ENCODE results near the gene EVI5.

The EVI5 gene

DNA sequence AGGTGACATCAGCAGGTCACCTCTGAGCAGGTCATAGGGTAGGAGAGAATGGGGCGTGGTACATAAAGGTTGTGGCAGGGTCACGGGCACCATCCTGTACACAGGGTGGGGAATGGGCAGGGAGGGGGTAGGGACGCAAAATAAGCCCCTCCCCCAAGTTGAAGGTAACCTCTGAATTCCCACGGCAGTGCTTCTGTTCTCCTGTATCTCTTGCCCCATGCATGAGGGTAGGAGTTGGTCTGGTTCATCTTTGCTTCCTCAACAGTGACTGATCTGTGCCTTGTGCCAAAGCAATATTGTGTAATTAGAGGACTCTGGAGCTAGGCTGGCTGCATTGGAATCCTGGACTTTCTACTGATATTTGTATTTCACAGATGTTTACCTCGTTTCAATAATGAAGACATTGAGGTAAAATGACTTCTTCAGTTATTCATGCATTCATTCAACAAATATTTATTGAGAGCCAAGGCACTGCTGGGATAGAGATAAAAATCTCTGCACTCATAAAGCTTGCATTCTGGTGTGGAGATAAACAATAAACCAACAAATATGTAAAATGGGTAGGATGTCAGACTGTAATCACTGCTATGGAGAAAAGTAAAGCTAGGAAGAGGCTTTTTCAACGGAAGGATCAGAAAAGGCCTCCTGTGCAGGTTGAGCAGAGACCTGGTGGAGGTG lies 279.8 kb downstream of the EVI5 start:
- ATAC-seq (ENCODE audit: low read depth) (no peak), DNase-seq (ENCODE audit: low spot score in 2 of 2) (no peak)
- Mint-ChIP-seq H3K27ac (no peak overlapping the region), H3K9me3 (no peaks in the 10 kb centered on the region), H3K4me1 (peaks cover 11% of the 10 kb centered on the region), H3K36me3 (no peaks in the 10 kb centered on the region), H3K27me3 (no peaks in the 10 kb centered on the region), H3K4me3 (no peak overlapping the region)

GRCh38 chr1:92504291-92505014 lies 280.5 kb downstream of the EVI5 start:
- DNase-seq (ENCODE audit: low spot score in 2 of 2), result no peak
- H3K4me1 Mint-ChIP-seq, result peaks cover 11% of the 10 kb centered on the region

GRCh38 chr1:92503926-92504285 lies 281.0 kb downstream of the EVI5 start:
- Mint-ChIP-seq H3K4me1 (peaks cover 11% of the 10 kb centered on the region), H3K27me3 (no peaks in the 10 kb centered on the region), H3K36me3 (no peaks in the 10 kb centered on the region), H3K27ac (no peak overlapping the region), H3K9me3 (no peaks in the 10 kb centered on the region), H3K4me3 (no peak overlapping the region)
- DNase-seq (ENCODE audit: low spot score in 2 of 2) (no peak), ATAC-seq (ENCODE audit: low read depth) (no peak)

More at GRCh38 chr1:92504291-92505014, 280.5 kb downstream of the EVI5 start:
- Mint-ChIP-seq H3K36me3 (no peaks in the 10 kb centered on the region), H3K27me3 (no peaks in the 10 kb centered on the region), H3K9me3 (no peaks in the 10 kb centered on the region), H3K4me3 (no peak overlapping the region), H3K27ac (no peak overlapping the region)
- ATAC-seq (ENCODE audit: low read depth), result no peak

DNA sequence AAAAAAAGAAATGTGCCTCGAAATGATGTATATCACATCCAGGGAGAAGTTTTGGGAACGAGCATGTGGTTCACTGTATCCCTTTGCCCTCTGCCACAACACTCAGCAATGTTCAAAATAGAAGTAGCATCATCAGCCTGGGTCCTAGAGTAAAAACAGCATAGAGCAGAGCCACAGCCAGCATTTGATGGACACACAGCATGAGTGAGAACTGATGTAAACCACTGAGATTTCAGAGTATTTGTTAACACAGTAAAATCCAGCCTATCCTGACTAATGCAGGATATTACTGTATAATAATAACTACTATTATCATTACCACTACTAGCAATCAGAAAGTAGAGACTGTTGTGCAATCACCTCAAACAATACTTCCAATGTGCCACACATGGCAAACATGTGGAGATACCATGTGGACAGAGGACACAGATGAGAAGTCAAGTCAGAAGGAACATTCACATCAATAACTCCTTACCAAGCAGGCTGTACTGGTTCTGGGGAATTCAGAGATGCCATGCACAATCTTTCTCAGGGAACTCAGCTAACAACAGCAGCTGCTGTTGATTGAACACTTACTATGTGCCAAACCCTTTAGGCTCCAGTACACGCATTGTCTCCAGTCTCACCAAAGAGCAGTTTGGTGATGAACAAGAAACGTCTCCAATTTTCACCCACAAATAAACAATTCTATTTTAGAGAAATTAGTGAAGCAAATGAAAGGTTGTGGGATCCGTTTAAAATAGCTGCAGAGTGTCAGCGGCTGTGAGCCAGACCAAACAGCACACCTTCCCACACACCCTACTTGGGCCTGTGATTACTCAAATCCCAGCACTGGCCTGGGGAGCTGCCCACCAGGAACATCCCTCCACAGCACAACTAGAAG lies 281.6 kb downstream of the EVI5 start:
- DNase-seq (ENCODE audit: low spot score in 2 of 2) (no peak), ATAC-seq (ENCODE audit: low read depth) (no peak)
- no peaks in the 10 kb centered on the region for H3K27me3 Mint-ChIP-seq
- H3K4me1 Mint-ChIP-seq, result peaks cover 11% of the 10 kb centered on the region
- no peaks in the 10 kb centered on the region for H3K9me3 Mint-ChIP-seq
- H3K4me3 Mint-ChIP-seq, result no peak overlapping the region
- H3K27ac Mint-ChIP-seq, result no peak overlapping the region
- H3K36me3 Mint-ChIP-seq, result no peaks in the 10 kb centered on the region

DNA sequence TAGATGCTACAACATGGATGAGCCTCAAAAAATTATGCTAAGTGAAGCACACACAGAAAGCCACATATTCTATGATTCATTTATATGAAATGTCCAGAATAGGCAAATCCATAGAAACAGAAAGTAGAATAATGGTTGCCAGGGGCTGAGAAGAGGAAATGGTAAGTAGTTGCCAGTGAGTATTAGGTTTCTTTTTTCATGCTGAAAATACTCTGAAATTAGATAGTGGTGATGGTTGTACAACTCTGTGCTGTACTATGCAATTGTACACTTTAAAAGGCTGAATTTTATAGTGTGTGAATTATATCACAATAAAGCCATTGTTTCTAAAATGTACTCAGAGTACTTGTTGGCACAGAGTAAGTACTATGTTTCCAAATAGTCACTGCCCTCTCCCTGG lies 282.7 kb downstream of the EVI5 start:
- no peaks in the 10 kb centered on the region for H3K36me3 Mint-ChIP-seq
- DNase-seq (ENCODE audit: low spot score in 2 of 2), result no peak
- peaks cover 11% of the 10 kb centered on the region for H3K4me1 Mint-ChIP-seq
- no peaks in the 10 kb centered on the region for H3K27me3 Mint-ChIP-seq
- no peak overlapping the region for H3K4me3 Mint-ChIP-seq
- no peaks in the 10 kb centered on the region for H3K9me3 Mint-ChIP-seq
- peak; percentile 59 for ATAC-seq (ENCODE audit: low read depth)
- no peak overlapping the region for H3K27ac Mint-ChIP-seq

DNA sequence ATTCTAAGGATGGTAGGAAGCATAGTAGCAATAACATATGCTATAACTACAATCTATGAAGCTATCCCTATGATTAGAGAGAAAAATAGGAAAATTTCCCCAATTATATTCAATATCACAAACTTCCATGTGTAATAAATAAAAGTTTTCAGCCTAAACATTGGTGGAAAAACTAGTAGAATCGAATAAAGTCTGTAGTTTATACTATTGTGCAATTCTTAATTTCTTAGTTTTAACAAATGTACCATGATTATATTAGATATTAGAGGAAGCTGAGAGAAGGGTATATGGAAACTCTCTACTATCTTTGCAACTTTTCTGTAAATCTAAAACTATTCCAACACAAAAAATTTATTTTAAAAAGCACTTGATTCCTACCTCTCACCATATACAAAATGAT lies 284.4 kb downstream of the EVI5 start:
- no peak for DNase-seq (ENCODE audit: low spot score in 2 of 2)
- no peak overlapping the region for H3K4me3 Mint-ChIP-seq
- H3K27me3 Mint-ChIP-seq, result no peaks in the 10 kb centered on the region
- H3K4me1 Mint-ChIP-seq, result peaks cover 11% of the 10 kb centered on the region
- H3K36me3 Mint-ChIP-seq, result no peaks in the 10 kb centered on the region
- no peak overlapping the region for H3K27ac Mint-ChIP-seq
- ATAC-seq (ENCODE audit: low read depth), result no peak
- no peaks in the 10 kb centered on the region for H3K9me3 Mint-ChIP-seq

GRCh38 chr1:92495392-92496063 lies 289.4 kb downstream of the EVI5 start:
- Mint-ChIP-seq H3K4me3 (no peak overlapping the region), H3K4me1 (no peaks in the 10 kb centered on the region), H3K36me3 (no peaks in the 10 kb centered on the region), H3K27ac (no peak overlapping the region), H3K9me3 (no peaks in the 10 kb centered on the region), H3K27me3 (peaks cover 1% of the 10 kb centered on the region)
- ATAC-seq (ENCODE audit: low read depth) (no peak), DNase-seq (ENCODE audit: low spot score in 2 of 2) (no peak)

- no peaks in the 10 kb centered on the region for H3K36me3 Mint-ChIP-seq
- ATAC-seq (ENCODE audit: low read depth) (no peak), DNase-seq (ENCODE audit: low spot score in 2 of 2) (no peak)
- no peaks in the 10 kb centered on the region for H3K4me1 Mint-ChIP-seq
- no peaks in the 10 kb centered on the region for H3K9me3 Mint-ChIP-seq
- H3K4me3 Mint-ChIP-seq, result no peak overlapping the region
- H3K27me3 Mint-ChIP-seq, result peaks cover 1% of the 10 kb centered on the region
- no peak overlapping the region for H3K27ac Mint-ChIP-seq
Measured at GRCh38 chr1:92494485-92495141, 290.3 kb downstream of the EVI5 start.

GRCh38 chr1:92493139-92493538 lies 291.8 kb downstream of the EVI5 start:
- Mint-ChIP-seq H3K9me3 (no peaks in the 10 kb centered on the region), H3K27ac (no peak overlapping the region), H3K4me3 (no peak overlapping the region), H3K36me3 (no peaks in the 10 kb centered on the region), H3K4me1 (no peaks in the 10 kb centered on the region), H3K27me3 (peaks cover 7% of the 10 kb centered on the region)
- DNase-seq (ENCODE audit: low spot score in 2 of 2) (no peak), ATAC-seq (ENCODE audit: low read depth) (no peak)

DNA sequence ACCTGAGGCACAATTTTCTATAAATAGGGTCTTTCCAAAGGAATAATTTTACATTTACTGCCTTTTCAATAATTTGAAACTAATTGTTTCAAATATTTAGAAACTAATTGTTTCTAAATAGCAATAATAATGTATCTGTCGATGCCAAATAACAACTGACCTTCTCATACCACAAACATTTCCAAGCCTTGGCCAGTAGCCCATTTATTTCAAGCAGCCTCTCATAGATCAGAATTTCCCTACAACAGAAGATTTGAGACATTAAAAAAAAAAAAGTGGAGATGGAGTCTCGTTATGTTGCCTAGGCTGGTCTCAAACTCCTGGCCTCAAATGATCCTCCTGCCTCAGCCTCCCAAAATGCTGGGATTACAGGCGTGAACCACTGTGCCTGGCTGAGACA lies 296.1 kb downstream of the EVI5 start:
- H3K27ac Mint-ChIP-seq, result no peak overlapping the region
- H3K27me3 Mint-ChIP-seq, result peaks cover 19% of the 10 kb centered on the region
- H3K9me3 Mint-ChIP-seq, result no peaks in the 10 kb centered on the region
- DNase-seq (ENCODE audit: low spot score in 2 of 2), result no peak
- no peak for ATAC-seq (ENCODE audit: low read depth)
- no peaks in the 10 kb centered on the region for H3K36me3 Mint-ChIP-seq
- peaks cover 13% of the 10 kb centered on the region for H3K4me1 Mint-ChIP-seq
- H3K4me3 Mint-ChIP-seq, result no peak overlapping the region

DNA sequence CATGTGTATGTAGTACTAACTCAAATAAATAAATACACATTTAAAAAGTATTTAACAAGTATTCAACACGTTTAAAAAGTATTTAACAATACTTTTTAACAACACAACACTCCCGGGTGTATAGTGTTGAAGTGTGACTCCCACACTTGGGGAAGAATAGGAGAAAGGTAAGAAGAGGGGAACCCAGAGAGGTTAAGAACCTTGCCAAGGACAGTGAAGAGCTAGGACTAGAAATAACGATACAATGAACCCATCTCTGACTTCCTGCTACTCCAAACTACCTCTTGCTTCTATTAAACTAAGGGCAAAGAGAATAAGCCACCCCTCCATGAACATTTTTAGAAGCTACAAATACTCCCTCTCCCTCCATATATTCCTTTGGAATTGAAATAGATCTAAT lies 296.5 kb downstream of the EVI5 start:
- ATAC-seq (ENCODE audit: low read depth) (no peak), DNase-seq (ENCODE audit: low spot score in 2 of 2) (no peak)
- H3K4me3 Mint-ChIP-seq, result no peak overlapping the region
- peaks cover 15% of the 10 kb centered on the region for H3K4me1 Mint-ChIP-seq
- no peaks in the 10 kb centered on the region for H3K9me3 Mint-ChIP-seq
- H3K27ac Mint-ChIP-seq, result no peak overlapping the region
- peaks cover 20% of the 10 kb centered on the region for H3K27me3 Mint-ChIP-seq
- H3K36me3 Mint-ChIP-seq, result no peaks in the 10 kb centered on the region

- Mint-ChIP-seq H3K27ac (no peak overlapping the region), H3K36me3 (no peaks in the 10 kb centered on the region), H3K27me3 (peaks cover 28% of the 10 kb centered on the region), H3K9me3 (no peaks in the 10 kb centered on the region), H3K4me3 (peak overlapping the region; percentile 51), H3K4me1 (peaks cover 25% of the 10 kb centered on the region)
- ATAC-seq (ENCODE audit: low read depth), result no peak
- DNase-seq (ENCODE audit: low spot score in 2 of 2), result no peak
Measured at GRCh38 chr1:92487078-92487605, 297.8 kb downstream of the EVI5 start.

Data from memory B cell (primary cell).